ENCODE data around the gene IRS2.

- TF ChIP-seq POLR2A (IDR thresholded peaks at IDR 0.05) (no peak), CTCF (IDR thresholded peaks at IDR 0.05) (no peak)
These were observed 14.5 kb downstream of the IRS2 start for GRCh38 chr13:109771926-109772325.

Measured in body of pancreas (tissue), 4 donors.